HG03064 (cell line): ENCODE data around the gene MINK1.

Source experiments
- ATAC-seq: cut with Tn5 transposase; IDR thresholded peaks from one replicate; pipeline ENCODE4 v1.9.1; 2021; ENCODE audit warnings: low read depth; ENCODE audit not compliant: unreplicated experiment

The MINK1 gene

DNA sequence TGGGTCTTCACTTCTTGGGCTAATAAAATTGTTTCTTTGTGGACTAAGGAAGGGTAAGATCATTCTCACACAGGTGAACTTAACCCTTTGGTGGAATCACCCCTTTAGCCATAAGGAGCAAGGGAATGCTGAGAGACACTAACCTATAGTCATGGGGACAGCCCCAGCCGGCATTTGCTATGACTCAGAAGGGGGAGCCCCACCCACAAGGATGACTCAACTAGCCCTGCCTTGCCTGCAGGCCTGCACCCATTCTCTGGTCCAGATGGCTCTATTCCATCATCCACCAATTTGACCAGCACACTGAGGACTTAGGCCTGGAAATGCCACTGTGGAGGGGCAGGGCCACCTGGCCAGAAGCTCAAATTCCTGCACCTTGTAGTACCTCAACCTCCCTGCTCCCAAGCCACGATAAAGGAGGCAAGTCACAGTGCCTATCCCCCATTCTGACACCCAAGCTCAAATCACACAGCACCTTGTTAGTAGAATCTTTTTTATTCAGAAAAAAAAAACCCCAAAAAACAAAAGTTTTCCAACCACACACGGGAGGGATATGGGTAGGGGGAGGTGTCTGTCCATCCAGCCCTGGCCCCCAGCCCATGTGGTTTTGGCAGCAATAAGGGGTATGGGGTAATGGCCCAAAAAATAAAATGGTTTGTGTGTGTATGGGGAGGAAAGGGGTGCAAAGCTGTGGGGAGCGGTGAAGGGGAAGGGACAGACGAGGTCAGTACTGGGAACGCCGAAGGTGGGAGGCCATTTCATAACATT is 112.2 kb downstream of the MINK1 start:
- ATAC-seq = no peak

DNA sequence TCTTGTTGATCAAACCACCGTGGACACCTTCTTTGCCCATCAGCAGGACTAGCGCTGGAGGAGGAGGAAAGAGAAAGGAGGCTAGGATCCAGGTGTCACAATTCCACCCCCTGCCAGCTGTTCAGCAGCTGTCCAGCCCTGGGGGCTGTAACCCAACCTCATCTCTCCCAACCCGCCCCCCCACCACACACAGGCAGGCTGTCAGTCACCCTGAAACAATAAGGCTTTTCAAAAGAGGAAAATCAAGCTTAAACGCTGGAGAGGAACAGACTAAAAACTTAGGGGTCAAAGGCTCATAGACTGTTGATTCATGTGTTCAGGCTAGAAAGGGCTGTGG is 112.8 kb downstream of the MINK1 start:
- no peak for ATAC-seq

DNA sequence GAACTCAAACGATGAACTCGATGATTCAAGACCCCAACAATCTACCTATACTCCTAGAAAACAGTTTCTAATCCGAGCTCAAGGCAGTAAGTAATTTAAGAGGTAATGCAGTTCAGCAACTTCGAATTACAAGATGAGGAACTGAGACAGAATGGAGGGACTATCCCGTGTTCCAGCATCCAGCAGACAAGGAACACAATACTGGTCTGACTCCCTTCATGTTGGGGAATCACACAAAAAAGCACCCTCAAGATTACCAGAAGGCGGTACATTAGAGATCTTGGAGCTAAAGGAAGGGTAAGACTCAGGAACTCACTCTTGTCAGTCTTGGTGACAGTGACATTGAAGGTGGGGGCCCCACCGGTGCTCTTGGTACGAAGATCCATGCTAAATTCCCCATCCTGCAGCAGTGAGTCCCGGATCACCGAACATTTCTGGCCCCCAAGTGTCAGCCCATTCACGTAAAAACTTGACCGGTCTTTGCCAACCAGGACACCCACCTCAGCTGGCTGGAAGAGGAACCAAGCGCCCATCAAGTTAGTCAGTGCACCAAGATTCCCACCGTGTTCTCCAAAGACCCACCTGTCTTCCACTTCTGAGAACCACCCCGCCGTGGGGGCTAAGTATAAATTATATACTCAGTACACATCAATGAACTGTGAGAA is 113.3 kb downstream of the MINK1 start:
- ATAC-seq = no peak

DNA sequence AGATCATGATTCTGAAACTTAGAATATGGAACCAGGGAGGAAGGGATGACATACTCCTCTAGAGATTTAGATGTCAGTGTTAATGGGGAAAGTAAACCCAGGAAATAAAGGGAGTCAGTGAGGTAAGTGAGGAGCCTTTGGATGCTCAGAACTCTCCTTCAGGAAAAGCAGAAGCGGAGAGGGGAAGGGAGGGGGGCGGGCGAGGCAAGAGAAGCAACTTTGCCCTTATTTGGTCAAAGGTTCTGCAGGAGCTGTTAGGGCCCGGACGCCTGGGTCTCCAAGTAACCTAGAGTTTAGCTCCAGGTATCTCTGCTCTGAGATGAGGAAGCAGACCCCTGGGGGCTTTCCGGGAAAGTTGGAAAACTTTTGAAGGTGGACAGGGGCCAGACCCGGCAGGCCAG is 113.9 kb downstream of the MINK1 start:
- ATAC-seq = no peak
